Caco-2 (cell line): ENCODE results near the gene MON2. TPM values are rescaled to one million over a fixed set of nuclear protein-coding genes. Genes with fewer than 3 reads are reported as not detected.

Source experiments
- BruUV-seq: library from RNA; stranded (reverse); fragments of 400-500 nt; replicated peaks from 2 replicates; lab custom pipeline; 2021; lab: Mats Ljungman, UMichigan
- CTCF ChIA-PET: fragments of 300-600 bp; sonication (Branson Sonifier 250); formaldehyde crosslinking; loops from one replicate; lab custom pipeline; 2022; ENCODE audit warnings: antibody characterized with exemption; lab: Charles Lee
- POLR2A ChIA-PET: fragments of 300-600 bp; sonication (Branson Sonifier 250); formaldehyde crosslinking; loops from one replicate; lab custom pipeline; 2022; ENCODE audit warnings: antibody characterized with exemption; lab: Charles Lee
- DNase-seq, 2 experiments: peaks; one replicate each; pipeline versions ENCODE4 v3.0.0 to v3.0.0-alpha.2; 2020 to 2022
- H3K27me3 ChIP-seq: replicated peaks from 2 replicates; pipeline ENCODE4 v1.6.0; 2011; ENCODE audit warnings: low read length; ENCODE audit not compliant: control insufficient read depth, insufficient read depth
- H3K36me3 ChIP-seq: 2 replicates; pipeline ENCODE4 v1.5.1; 2011; ENCODE audit warnings: low read length; ENCODE audit not compliant: control insufficient read depth, insufficient read depth
- H3K4me1 ChIP-seq: fragments of 250-450 bp; sonication (Bioruptor Pico); 2 replicates; pipeline ENCODE4 v1.5.1; 2020; ENCODE audit warnings: mild to moderate bottlenecking
- H3K4me3 ChIP-seq: 2 replicates; pipeline ENCODE4 v1.5.1; 2011; ENCODE audit warnings: low read depth, mild to moderate bottlenecking, control low read depth, low read length
- H3K9me3 ChIP-seq: fragments of 250-450 bp; sonication (Bioruptor Pico); 2 replicates; pipeline ENCODE4 v1.5.1; 2020; ENCODE audit warnings: mild to moderate bottlenecking, moderate library complexity
- H3K27ac Mint-ChIP-seq: one replicate; pipeline ENCODE4 v1.8.0; 2022; ENCODE audit warnings: mixed read lengths; ENCODE audit not compliant: unreplicated experiment
- H3K27me3 Mint-ChIP-seq: one replicate; pipeline ENCODE4 v1.8.0; 2022; ENCODE audit warnings: mixed read lengths; ENCODE audit not compliant: insufficient read depth, unreplicated experiment
- H3K36me3 Mint-ChIP-seq: one replicate; pipeline ENCODE4 v1.8.0; 2022; ENCODE audit warnings: mild to moderate bottlenecking, mixed read lengths; ENCODE audit not compliant: insufficient read depth, unreplicated experiment
- H3K4me1 Mint-ChIP-seq: one replicate; pipeline ENCODE4 v1.8.0; 2022; ENCODE audit warnings: low read depth, mixed read lengths; ENCODE audit not compliant: unreplicated experiment
- H3K4me3 Mint-ChIP-seq: one replicate; pipeline ENCODE4 v1.8.0; 2022; ENCODE audit warnings: mild to moderate bottlenecking, moderate library complexity, mixed read lengths; ENCODE audit not compliant: unreplicated experiment
- H3K9me3 Mint-ChIP-seq: one replicate; pipeline ENCODE4 v1.8.0; 2022; ENCODE audit warnings: mixed read lengths; ENCODE audit not compliant: unreplicated experiment
- intact Hi-C: fragments of 100-400 bp; cut with micrococcal nuclease; formaldehyde crosslinking; loops from one replicate; pipeline ENCODE4 v1.10.0; 2022; ENCODE audit not compliant: unreplicated experiment
- total RNA-seq: library from RNA; stranded (reverse); gene quantifications from 2 replicates; pipeline ENCODE4 v1.2.3, GENCODE V29; 2022
- TF ChIP-seq, protein P1 (sequence below), 2 experiments: fragments of 200-600 bp in 1 of 2; IDR thresholded peaks; 1 replicate in 1 of 2; 2 replicates in 1 of 2; pipeline versions ENCODE4 v1.5.1 to v1.8.0; 2011 to 2022; ENCODE audit warnings: antibody characterized with exemption in 1 of 2, control low read depth in 1 of 2, inconsistent platforms in 1 of 2, low read depth in 1 of 2, low read length in 1 of 2, mild to moderate bottlenecking in 1 of 2, moderate library complexity in 1 of 2; ENCODE audit not compliant: insufficient read depth in 1 of 2, severe bottlenecking in 1 of 2, unreplicated experiment in 1 of 2

The MON2 gene
- total RNA-seq, 1 experiment from 2014 or later: 30.8 TPM

DNA sequence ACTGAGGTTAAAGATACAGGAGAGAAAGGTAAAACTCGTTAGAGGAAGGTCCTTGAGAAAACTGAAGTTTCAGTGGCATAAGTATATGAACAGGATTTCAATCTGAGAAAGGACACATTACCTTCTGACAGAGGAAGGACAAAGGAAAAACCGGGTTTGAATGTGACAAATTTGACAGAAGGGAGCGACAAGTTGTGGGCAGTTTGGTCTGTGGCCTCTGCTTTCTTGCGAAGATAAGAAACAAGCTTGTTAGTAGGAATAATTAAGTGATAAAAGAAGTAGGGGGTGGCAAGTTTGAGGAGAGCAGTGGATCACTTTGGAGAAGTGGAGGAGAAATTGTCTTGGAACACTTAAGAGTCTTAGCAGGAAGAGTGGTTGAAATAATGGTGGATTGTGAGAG lies 5.1 kb downstream of the MON2 start:
- Mint-ChIP-seq H3K27me3 (no peaks in the 10 kb centered on the region), H3K4me1 (no peaks in the 10 kb centered on the region), H3K9me3 (no peaks in the 10 kb centered on the region), H3K36me3 (no peaks in the 10 kb centered on the region), H3K4me3 (no peak overlapping the region), H3K27ac (no peak overlapping the region)
- ChIA-PET CTCF (no interaction called here), POLR2A (no interaction called here)
- Histone ChIP-seq H3K4me3 (no peak overlapping the region), H3K9me3 (no peaks in the 10 kb centered on the region), H3K4me1 (no peaks in the 10 kb centered on the region), H3K36me3 (no peaks in the 10 kb centered on the region), H3K27me3 (no peaks in the 10 kb centered on the region)
- no peak for DNase-seq
- BruUV-seq: no TSS peak
- intact Hi-C loops: loop anchor here (1.0 kb wide), 1 partner anchor 33 kb away; no protein-coding TSS in a partner anchor
- TF ChIP-seq, protein P1, sequence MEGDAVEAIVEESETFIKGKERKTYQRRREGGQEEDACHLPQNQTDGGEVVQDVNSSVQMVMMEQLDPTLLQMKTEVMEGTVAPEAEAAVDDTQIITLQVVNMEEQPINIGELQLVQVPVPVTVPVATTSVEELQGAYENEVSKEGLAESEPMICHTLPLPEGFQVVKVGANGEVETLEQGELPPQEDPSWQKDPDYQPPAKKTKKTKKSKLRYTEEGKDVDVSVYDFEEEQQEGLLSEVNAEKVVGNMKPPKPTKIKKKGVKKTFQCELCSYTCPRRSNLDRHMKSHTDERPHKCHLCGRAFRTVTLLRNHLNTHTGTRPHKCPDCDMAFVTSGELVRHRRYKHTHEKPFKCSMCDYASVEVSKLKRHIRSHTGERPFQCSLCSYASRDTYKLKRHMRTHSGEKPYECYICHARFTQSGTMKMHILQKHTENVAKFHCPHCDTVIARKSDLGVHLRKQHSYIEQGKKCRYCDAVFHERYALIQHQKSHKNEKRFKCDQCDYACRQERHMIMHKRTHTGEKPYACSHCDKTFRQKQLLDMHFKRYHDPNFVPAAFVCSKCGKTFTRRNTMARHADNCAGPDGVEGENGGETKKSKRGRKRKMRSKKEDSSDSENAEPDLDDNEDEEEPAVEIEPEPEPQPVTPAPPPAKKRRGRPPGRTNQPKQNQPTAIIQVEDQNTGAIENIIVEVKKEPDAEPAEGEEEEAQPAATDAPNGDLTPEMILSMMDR (IDR thresholded peaks at IDR 0.05; ENCODE audit: insufficient read depth in 1 of 2, low read depth in 1 of 2, low read length in 1 of 2, severe bottlenecking in 1 of 2, unreplicated experiment in 1 of 2): no peak

DNA sequence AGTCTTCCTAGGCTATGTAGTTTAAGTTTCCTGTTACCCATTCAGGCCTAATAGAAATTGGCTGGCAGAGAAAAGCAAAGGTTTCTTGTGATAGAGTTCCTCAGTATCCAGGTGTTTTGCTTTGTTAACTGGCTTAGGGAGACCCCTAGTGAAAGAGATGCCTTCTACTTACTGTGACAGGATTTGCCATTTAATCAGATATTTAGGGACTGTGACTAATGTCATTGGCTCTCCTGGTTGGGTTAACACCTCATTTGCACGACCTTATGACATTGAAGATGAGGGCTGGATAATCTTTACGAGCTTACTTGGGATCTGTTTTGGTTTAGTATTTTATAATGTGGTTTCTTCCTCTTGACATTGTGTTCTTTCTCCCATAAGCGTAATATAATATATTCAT lies 5.8 kb downstream of the MON2 start:
- ChIA-PET CTCF (no interaction called here), POLR2A (no interaction called here)
- H3K4me3 ChIP-seq: no peak overlapping the region
- TF ChIP-seq, protein P1 (IDR thresholded peaks at IDR 0.05; ENCODE audit: insufficient read depth in 1 of 2, low read depth in 1 of 2, low read length in 1 of 2, severe bottlenecking in 1 of 2, unreplicated experiment in 1 of 2): peak in 1 of 2 experiments; percentile 30
- intact Hi-C loops: loop anchor here (1.0 kb wide), 1 partner anchor 34 kb away; no protein-coding TSS in a partner anchor
- peak in 1 of 2 experiments; percentile 9 for DNase-seq
- no peaks in the 10 kb centered on the region for H3K27me3 ChIP-seq
- Mint-ChIP-seq H3K36me3 (no peaks in the 10 kb centered on the region), H3K4me1 (no peaks in the 10 kb centered on the region), H3K27ac (no peak overlapping the region), H3K9me3 (no peaks in the 10 kb centered on the region), H3K4me3 (no peak overlapping the region), H3K27me3 (no peaks in the 10 kb centered on the region)
- H3K36me3 ChIP-seq: no peaks in the 10 kb centered on the region
- BruUV-seq: no TSS peak
- no peaks in the 10 kb centered on the region for H3K9me3 ChIP-seq
- no peaks in the 10 kb centered on the region for H3K4me1 ChIP-seq

DNA sequence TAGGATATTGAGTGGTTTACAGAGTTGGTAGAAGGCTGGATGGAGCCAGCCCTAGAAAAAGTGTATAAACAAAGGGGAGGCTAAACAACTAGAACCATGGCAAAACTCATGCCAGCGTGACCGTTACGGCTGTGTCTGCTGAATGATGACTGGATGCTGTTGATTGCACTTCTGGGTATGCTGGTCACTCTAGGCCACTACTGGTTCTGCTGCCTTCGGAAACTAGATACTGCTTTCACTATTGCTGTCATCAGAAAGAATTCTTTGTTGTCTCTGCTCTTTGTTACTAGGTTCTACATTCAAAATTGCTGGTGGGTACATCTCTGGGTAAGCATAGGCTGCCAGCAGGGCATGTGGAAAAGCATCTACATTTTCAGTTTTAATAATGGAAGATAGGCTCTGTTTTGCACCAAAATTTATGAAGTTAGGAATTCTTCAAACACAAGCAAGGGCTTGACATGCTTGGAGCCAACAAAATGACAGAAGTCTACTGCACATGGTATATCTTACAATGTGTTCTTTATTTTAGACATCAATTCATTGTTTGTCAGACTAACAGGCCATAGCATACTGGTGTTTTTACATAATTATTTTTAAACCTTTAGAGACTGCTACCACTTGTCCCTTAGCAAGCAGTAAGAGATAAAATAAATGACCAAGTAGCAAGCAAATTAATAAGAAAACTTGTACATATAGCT lies 15.4 kb downstream of the MON2 start:
- DNase-seq: no peak
- H3K4me1 ChIP-seq: no peaks in the 10 kb centered on the region
- ChIA-PET CTCF (no interaction called here), POLR2A (no interaction called here)
- H3K36me3 ChIP-seq: no peaks in the 10 kb centered on the region
- Mint-ChIP-seq H3K27me3 (no peaks in the 10 kb centered on the region), H3K36me3 (no peaks in the 10 kb centered on the region), H3K9me3 (no peaks in the 10 kb centered on the region), H3K4me1 (no peaks in the 10 kb centered on the region), H3K4me3 (no peak overlapping the region), H3K27ac (no peak overlapping the region)
- TF ChIP-seq, protein P1 (IDR thresholded peaks at IDR 0.05; ENCODE audit: insufficient read depth in 1 of 2, low read depth in 1 of 2, low read length in 1 of 2, severe bottlenecking in 1 of 2, unreplicated experiment in 1 of 2): no peak
- H3K4me3 ChIP-seq: no peak overlapping the region
- no TSS peak for BruUV-seq
- no peaks in the 10 kb centered on the region for H3K27me3 ChIP-seq
- intact Hi-C loops: no loop called here
- H3K9me3 ChIP-seq: no peaks in the 10 kb centered on the region
